Astrocyte (in vitro differentiated cells and primary cell): ENCODE measurements around the gene DPP7. TPM values are rescaled to one million over a fixed set of nuclear protein-coding genes. Genes with fewer than 3 reads are reported as not detected.
A peak's percentile ranks its signal among the peaks of the same experiment; 100 is the strongest.

Experiments used
- DNase-seq: peaks from one replicate; pipeline ENCODE4 v3.0.0-alpha.2; 2010; ENCODE audit warnings: low read depth
- FAIRE-seq: peaks from 2 replicates; lab custom pipeline; 2011; peaks lifted over from hg19 to GRCh38; lab: Jason Lieb, UNC
- H2AFZ ChIP-seq: 2 replicates; pipeline ENCODE4 v1.6.0; 2012; ENCODE audit warnings: low read depth, low read length, inconsistent platforms
- H3K27ac ChIP-seq: 2 replicates; pipeline ENCODE4 v1.5.1; 2011; ENCODE audit warnings: low read depth, low read length, inconsistent platforms
- H3K27me3 ChIP-seq: 2 replicates; pipeline ENCODE4 v1.6.0; 2011; ENCODE audit warnings: low read length, inconsistent platforms; ENCODE audit not compliant: insufficient read depth
- H3K36me3 ChIP-seq: 2 replicates; pipeline ENCODE4 v1.5.1; 2011; ENCODE audit warnings: low read length, inconsistent platforms; ENCODE audit not compliant: insufficient read depth
- H3K4me1 ChIP-seq: 2 replicates; pipeline ENCODE4 v1.5.1; 2011; ENCODE audit warnings: low read length, inconsistent platforms; ENCODE audit not compliant: insufficient read depth
- H3K4me2 ChIP-seq: 2 replicates; pipeline ENCODE4 v1.6.0; 2012; ENCODE audit warnings: low read length, inconsistent platforms
- H3K4me3 ChIP-seq: 2 replicates; pipeline ENCODE4 v1.5.1; 2011; ENCODE audit warnings: low read depth, mild to moderate bottlenecking, low read length, inconsistent platforms; ENCODE audit not compliant: insufficient read depth
- H3K79me2 ChIP-seq: 2 replicates; pipeline ENCODE4 v1.6.0; 2012; ENCODE audit warnings: mild to moderate bottlenecking, low read length, inconsistent platforms; ENCODE audit not compliant: insufficient read depth
- H3K9ac ChIP-seq: 2 replicates; pipeline ENCODE4 v1.6.0; 2012; ENCODE audit warnings: mild to moderate bottlenecking, low read length, inconsistent platforms
- H3K9me3 ChIP-seq: 2 replicates; pipeline ENCODE4 v1.5.1; 2012; ENCODE audit warnings: low read depth, mild to moderate bottlenecking, low read length, inconsistent platforms; ENCODE audit not compliant: insufficient read depth
- H4K20me1 ChIP-seq: 2 replicates; pipeline ENCODE4 v1.6.0; 2012; ENCODE audit warnings: low read length, inconsistent platforms; ENCODE audit not compliant: insufficient read depth
- H3K27ac Mint-ChIP-seq: one replicate; pipeline ENCODE4 v1.8.0; 2021; ENCODE audit warnings: mild to moderate bottlenecking, mixed read lengths; ENCODE audit not compliant: unreplicated experiment
- H3K27me3 Mint-ChIP-seq: one replicate; pipeline ENCODE4 v1.8.0; 2021; ENCODE audit warnings: low read depth, mixed read lengths; ENCODE audit not compliant: unreplicated experiment
- H3K36me3 Mint-ChIP-seq: one replicate; pipeline ENCODE4 v1.8.0; 2021; ENCODE audit warnings: low read depth, mixed read lengths; ENCODE audit not compliant: unreplicated experiment
- H3K4me1 Mint-ChIP-seq: one replicate; pipeline ENCODE4 v1.8.0; 2021; ENCODE audit warnings: low read depth, mixed read lengths; ENCODE audit not compliant: unreplicated experiment
- H3K4me3 Mint-ChIP-seq: one replicate; pipeline ENCODE4 v1.8.0; 2021; ENCODE audit warnings: mild to moderate bottlenecking, moderate library complexity, mixed read lengths; ENCODE audit not compliant: unreplicated experiment
- H3K9me3 Mint-ChIP-seq: one replicate; pipeline ENCODE4 v1.8.0; 2021; ENCODE audit warnings: mild to moderate bottlenecking, mixed read lengths; ENCODE audit not compliant: unreplicated experiment
- CTCF ChIP-seq: IDR thresholded peaks from 2 replicates; pipeline ENCODE4 v1.5.1; 2011; ENCODE audit warnings: low read depth, mild to moderate bottlenecking, inconsistent platforms, low read length, moderate library complexity; ENCODE audit not compliant: insufficient read depth
- EZH2 ChIP-seq: IDR thresholded peaks from 2 replicates; pipeline ENCODE4 v1.6.1; 2012; ENCODE audit warnings: mild to moderate bottlenecking, low read length, inconsistent platforms; ENCODE audit not compliant: insufficient read depth
- total RNA-seq: library from RNA; stranded (reverse); gene quantifications from 2 replicates; pipeline ENCODE4 v1.2.1, GENCODE V29; 2021

DPP7 gene
- total RNA-seq, 1 donor from 2014 or later, result 53.8 TPM

GRCh38 chr9:137113385-137114159, 961 bp downstream of the DPP7 start:
- Histone ChIP-seq H3K27ac (no peak overlapping the region), H3K79me2 (no peaks in the 10 kb centered on the region), H3K36me3 (no peaks in the 10 kb centered on the region), H3K9me3 (no peaks in the 10 kb centered on the region), H4K20me1 (no peaks in the 10 kb centered on the region), H3K4me1 (no peaks in the 10 kb centered on the region), H3K9ac (no peak overlapping the region), H3K4me3 (no peak overlapping the region), H3K4me2 (no peak overlapping the region), H2AFZ (no peak overlapping the region), H3K27me3 (no peaks in the 10 kb centered on the region)
- H3K27ac Mint-ChIP-seq, result peak overlapping the region; percentile 47
- no peaks in the 10 kb centered on the region for H3K9me3 Mint-ChIP-seq
- no peaks in the 10 kb centered on the region for H3K27me3 Mint-ChIP-seq
- FAIRE-seq, result no peak
- no peak for DNase-seq
- TF ChIP-seq EZH2 (no peak), CTCF (no peak)
- peak overlapping the region; percentile 54 for H3K4me3 Mint-ChIP-seq
- no peaks in the 10 kb centered on the region for H3K4me1 Mint-ChIP-seq
- H3K36me3 Mint-ChIP-seq, result peaks cover 3% of the 10 kb centered on the region

- Mint-ChIP-seq H3K27me3 (no peaks in the 10 kb centered on the region), H3K4me1 (no peaks in the 10 kb centered on the region), H3K9me3 (no peaks in the 10 kb centered on the region), H3K36me3 (peaks cover 2% of the 10 kb centered on the region), H3K4me3 (peak overlapping the region; percentile 68), H3K27ac (no peak overlapping the region)
- no peak for DNase-seq
- no peak for FAIRE-seq
- Histone ChIP-seq H3K79me2 (no peaks in the 10 kb centered on the region), H3K27ac (no peak overlapping the region), H3K36me3 (no peaks in the 10 kb centered on the region), H3K4me1 (no peaks in the 10 kb centered on the region), H3K9me3 (no peaks in the 10 kb centered on the region), H3K4me3 (no peak overlapping the region), H3K27me3 (no peaks in the 10 kb centered on the region), H3K4me2 (no peak overlapping the region), H3K9ac (no peak overlapping the region), H4K20me1 (no peaks in the 10 kb centered on the region), H2AFZ (no peak overlapping the region)
- no peak for TF ChIP-seq EZH2
- no peak for TF ChIP-seq CTCF
Measured at GRCh38 chr9:137112564-137113384, 1.8 kb downstream of the DPP7 start.
